GM21528 (cell line): Measurements from ENCODE around the gene RAET1G.
"Not testable (repeated sequence)": the region's sequence is repeated elsewhere in the genome, so short reads cannot be mapped to it uniquely, and the experiment has no call there.

Experiments
- ATAC-seq: cut with Tn5 transposase; IDR thresholded peaks from one replicate; pipeline ENCODE4 v1.9.1; 2021; ENCODE audit warnings: mild to moderate bottlenecking, moderate library complexity; ENCODE audit not compliant: unreplicated experiment, low FRiP score

The RAET1G gene

DNA sequence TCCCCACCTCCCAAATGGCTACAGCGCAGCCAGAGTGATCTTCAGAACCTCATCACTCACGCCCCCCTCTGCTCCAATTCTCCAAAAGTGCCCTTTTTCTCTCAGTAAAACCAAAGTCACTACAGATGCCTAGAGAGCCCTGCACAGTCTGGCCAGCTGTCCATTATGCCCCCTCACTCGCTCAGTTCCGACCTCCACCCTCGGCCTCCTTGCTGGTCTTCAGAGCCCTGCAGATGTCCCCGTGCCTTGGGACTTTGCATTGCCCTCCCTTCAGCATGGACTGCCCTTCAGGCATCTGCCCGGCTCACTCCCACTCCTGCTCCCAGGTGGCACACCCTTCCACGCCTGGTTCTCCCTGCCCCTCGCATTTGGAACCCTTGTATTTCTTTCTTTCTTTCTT is 24.0 kb downstream of the RAET1G start:
- no peak for ATAC-seq

DNA sequence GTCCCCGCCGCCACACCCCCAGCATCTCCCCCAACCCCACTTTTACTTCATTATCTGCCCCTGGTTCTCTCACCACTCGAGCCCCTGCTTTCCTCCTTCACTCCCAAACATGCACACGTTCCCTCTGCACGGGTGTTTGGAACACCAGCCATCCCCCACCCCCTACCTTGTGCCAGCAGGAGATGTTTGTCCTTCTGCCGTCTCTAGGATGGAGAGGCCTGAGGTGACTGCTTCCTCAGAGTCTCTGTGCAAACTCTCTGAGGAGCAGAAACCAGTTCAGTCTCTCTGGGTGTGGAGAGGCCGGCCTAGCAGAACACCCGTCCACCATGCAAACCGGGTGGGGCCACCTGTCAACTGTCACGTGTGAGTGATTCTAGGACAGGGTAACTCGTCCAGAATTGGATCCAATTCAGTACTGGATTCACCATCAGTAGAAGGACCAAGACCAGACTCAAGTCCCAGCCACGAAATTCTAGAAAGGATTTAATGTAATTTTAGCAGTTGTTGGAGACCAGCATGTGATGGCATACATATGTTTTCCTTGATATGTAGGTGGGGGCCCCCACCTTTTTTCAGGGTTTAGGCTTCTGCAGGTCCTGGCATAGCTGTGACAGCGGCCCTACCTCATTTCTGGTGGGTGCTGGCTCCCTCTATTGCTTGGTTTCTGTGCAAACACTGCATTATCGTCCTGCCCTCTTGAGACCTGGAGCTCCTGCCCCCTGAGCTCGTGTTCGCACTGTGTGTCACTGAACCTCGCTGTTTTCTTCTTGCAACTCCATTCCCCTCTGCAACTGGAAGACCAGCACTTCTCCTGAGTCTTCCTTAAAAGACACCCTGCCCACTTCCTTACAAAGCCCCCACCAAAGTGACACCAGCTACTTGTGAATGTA is 24.8 kb downstream of the RAET1G start, which contains the start of gene RAET1E:
TSS of gene RAET1E (minus strand) at position 259 of the 890 bp plus-strand sequence. CDS start 7,212 bp downstream, outside the sequence.
- no peak for ATAC-seq

DNA sequence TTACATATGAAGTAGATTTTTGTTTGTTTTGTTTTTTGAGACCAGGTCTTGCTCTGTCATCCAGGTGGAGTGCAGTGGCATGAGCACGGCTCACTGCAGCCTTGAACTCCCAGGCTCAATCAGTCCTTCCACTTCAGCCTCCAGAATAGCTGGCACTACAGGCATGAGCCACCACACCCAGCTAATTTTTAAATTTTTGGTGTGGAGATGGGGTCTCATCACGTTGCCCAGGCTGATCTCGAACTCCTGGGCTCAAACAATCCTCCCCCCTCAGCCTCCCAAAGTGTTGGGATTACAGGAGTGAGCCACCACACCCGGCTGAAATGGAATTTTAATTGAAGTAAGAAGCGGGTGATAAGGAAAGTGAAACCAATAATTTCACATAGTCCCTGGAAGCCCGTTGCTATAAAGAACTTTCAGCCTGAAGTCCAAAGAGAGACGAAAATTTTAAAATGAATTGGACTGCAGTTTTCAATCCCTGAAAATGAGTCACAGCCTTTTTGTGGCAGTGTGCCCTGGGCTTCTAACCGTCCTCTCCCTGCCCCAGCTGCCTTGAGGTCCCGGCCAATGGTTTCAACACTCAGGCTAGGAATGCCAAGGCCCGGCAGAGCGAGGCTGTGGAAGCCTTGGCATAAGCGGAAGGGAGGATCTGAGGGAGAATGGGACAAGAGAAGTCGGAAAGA is 25.8 kb downstream of the RAET1G start:
- no peak for ATAC-seq

DNA sequence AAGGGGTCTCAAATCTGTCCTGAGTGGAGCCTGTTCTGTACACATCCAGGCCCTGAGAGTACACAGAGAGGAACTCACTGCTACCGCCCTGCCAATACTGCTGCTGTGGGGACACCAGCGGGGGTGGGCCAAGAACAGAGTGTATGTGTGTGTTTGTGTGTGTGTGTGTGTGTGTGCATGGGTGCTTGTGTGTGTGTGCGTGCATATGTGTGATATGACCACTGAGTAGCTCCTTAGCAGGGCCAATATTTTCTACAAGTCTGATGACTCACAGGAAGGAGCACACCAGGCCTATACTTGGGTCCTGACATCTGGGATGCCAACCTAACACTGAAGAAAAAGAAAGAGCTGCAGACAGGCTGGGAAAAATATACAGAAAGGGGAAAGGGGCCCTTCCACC is 26.4 kb downstream of the RAET1G start:
- no peak for ATAC-seq

DNA sequence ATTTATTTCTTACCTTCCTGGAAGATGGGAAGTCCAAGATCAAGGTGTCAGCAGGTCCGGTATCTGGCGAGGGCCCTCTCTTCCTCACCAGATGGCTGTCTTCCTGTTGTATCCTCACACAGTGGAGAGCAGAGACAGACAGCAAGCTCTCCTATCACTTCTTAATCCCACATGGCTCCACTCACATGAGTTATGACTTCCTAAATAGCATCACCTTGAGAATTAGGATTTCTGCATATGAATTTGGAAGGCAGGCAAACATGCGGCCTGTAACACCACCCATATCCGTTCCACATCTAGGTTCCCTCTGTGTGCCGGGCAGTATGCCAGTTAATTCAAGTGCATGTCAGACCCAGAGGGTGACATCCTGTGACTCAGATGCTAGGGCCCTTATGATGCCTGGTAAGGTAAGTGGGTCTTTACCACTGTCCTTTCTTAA is 27.1 kb downstream of the RAET1G start:
- no peak for ATAC-seq

DNA sequence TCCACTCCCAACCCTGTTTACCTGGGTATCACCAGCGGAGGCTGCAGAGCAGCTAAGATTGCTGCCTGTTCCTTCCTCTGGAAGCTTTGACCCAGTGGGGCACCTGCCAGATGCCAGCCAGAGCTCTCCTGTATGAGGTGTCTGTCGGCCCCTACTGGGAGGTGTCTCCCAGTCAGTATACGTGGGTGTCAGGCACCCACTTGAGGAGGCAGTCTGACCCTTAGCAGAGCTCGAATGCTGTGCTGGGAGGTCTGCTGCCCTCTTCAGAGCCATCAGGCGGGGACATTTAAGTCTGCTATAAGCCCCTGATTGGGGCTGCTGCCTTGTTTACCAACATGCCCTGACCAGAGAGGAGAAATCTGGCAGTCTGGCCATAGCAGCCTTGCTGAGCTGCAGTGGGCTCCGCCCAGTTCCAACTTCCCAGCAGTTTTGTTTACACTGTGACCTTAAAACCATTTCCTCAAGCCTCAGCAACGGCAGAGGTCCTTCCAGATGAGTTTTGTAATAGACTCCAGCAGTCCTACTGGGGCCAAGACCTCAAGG is 27.8 kb downstream of the RAET1G start:
- no peak for ATAC-seq

DNA sequence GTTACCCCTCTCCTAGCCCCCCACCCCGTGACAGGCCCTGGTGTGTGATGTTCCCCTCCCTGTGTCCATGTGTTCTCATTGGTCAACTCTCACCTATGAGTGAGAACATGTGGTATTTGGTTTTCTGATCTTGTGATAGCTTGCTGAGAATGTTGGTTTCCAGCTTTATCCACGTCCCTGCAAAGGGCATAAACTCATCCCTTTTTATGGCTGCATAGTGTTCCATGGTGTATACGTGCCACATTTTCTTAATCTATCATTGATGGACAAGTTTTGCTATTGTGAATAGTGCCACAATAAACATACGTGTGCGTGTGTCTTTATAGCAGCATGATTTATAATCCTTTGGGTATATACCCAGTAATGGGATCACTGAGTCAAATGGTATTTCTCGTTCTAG is 31.1 kb downstream of the RAET1G start:
- not testable (repeated sequence) for ATAC-seq

DNA sequence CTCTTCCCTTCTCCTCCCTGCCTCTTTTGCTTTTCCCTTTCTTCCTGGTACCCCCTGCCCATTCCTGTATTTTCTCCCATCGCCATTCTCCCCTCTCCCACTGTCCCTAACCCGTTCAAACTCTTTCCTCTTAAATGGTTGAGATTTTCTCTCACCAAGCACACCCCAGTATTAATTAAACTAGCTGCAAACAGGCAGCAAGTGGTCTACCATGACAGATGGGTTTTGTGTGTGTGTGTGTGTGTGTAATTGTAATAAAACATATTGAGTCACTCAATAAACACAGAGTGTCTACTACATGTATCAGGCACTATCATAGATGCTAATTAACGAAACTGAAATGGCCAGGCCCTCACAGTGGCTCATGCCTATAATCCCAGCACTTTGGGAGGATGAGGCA is 31.7 kb downstream of the RAET1G start:
- no peak for ATAC-seq

DNA sequence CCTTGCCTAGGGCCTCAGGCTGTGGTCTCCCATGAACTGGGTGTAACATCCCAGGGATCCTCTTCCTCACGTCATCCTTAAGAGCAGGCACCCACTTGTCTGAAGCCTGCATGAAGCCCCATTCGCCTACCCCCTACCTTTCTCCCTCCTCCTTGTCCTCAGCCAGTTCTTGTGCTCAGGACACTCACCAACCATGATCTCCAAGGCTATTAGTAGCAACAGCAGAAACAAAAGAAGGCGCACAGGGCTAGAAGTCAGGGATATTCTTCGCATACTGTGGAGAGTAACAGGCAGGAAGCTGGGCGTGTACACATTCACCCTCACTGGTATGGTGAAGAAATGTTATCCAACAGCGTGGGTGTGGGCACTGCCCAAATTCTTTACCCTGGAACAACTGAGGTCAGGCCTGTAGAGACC is 32.3 kb downstream of the RAET1G start:
- ATAC-seq = no peak

DNA sequence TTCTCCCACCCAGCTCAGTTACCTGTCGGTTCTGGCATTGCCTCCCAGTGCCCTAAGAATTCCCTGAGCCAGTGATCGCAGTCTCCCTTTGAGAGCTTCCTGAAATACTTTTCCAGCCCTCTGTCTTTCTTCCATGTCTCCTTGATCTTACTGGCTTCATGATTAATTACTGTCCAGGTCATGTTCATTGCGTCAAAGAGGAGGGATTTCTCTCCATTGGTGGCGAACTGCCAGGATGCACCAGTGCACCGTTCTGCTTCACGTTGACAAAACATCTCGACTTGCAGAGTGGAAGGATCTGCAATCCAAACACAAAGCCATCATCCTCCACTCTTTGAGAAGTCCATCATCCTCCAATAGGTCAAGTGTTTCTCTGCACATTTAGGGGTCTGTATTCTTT is 33.6 kb downstream of the RAET1G start:
- no peak for ATAC-seq

DNA sequence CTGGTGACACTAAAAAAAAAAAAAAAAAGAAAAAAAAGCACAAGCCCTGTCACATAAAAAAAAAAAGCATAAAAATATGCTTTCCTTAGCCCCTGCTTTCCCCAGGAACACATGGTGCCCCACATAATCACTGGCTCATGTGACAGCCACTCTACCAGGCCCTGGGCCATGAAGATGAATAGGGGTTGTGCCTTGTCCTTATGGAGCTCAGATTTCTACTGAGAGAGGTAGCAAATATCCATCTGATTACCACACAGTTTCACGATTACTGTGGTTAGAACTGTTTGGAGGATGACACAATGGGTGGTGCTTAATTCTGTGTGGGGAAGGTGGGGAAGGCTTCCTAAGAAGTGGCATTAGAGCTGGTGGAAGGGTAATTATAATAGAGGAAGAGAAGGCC is 34.3 kb downstream of the RAET1G start:
- no peak for ATAC-seq

DNA sequence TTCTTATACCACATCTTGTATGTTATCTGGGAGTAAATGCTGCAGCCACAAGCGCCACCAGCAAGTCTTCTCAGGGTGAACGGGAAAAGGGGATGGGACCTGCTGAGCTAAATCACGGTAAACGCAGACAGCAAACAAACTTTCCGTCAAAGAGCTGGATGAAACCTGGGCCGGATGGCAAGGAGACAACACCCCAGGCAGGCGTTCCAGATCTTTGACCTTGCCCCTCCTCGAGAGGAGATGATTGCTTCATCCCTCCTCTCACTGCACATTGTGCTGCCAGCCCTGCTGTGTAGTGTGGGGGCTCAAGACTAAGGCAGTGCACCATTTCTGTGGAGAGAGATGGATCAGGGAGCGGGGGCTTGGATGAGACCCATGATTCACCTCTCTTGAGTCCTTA is 34.8 kb downstream of the RAET1G start:
- no peak for ATAC-seq

DNA sequence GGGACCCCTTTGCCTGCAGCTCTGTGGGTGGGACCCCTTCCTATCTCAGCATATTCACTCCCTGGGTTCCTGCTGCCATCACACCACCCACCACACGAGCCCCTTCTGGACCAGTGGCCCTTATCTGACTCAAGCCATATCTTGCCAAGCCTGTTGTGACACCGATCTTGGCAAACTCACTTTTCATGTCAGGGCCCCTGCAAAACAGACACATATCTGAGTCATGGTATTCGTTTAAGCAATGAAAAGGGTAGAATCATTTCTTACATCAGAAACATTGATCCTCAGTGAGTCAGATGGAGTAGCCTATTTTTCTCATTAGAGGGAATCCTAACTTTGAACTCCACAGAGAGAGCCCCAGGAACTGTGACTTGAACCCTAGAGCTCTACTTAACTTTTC is 35.6 kb downstream of the RAET1G start:
- ATAC-seq = no peak

DNA sequence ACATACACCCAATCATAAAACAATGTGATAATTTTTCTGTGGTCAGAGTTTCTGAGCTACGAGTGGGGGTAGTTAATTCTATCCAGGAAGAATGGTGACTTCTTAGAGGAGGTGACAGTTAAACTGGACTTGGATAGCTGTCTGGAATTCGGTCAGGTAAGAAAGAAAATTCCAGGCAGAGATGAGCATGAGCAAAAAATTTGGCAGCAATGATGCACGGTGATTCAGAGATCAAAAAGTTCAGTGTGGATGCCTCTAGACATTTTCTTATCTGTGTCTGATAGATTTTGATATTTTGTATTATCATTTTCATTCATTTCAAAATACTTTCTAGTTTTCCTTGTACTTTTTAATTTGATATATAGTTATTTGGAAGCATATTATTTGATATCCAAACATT is 37.0 kb downstream of the RAET1G start:
- no peak for ATAC-seq

DNA sequence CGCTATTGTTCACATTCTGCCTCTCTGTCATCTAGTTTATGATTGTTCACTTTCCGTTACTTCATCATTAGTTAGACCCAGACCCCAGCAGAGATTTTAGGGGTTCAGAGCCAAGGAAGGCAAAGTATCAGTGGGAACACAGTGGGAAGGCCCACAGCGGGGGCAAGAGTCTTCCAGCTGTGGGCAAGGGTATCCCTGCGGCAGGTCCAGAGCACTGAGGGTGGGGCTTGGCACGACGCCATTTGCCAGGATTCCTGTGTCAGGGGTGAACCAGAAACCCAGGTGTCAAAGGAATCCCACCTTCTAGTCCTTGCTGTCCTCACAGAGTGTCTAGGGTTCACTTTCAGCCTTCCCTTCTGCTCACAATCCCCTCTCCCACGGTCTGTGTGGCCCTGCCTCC is 38.3 kb downstream of the RAET1G start:
- ATAC-seq = no peak

DNA sequence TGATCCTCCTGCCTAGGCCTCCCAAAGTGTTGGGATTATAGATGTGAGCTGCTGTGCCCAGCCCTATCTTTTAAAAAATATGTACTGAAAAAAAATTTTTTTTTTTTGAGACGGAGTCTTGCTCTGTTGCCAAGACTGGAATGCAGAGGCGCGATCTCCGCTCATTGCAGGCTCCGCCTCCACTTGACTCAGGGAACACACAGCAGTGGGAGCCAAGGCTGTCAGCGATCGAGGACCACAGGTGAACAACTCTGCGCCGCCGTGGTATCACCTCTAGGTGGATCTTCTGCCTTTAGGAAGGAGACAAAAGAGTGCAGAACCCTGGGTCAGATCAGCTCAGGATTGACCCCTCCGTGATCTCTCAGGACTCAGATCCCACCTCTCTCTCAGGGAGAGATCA is 38.7 kb downstream of the RAET1G start:
- ATAC-seq = no peak

DNA sequence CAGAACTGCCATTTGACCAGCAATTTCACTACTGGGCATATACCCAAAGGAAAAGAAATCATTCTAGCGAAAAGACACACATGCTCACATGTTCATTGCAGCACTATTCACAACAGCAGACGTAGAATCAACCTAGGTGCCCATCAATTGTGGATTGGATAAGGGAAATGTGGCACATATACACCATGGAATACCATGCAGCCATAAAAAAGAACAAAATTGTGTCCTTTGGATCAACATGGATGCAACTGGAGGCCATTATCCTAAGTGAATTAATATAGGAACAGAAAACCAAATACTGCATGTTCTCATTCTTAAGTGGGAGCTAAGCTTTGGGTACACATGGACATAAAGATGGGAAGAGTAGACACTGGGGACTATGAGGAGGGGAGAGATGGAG is 41.1 kb downstream of the RAET1G start:
- ATAC-seq = no peak

DNA sequence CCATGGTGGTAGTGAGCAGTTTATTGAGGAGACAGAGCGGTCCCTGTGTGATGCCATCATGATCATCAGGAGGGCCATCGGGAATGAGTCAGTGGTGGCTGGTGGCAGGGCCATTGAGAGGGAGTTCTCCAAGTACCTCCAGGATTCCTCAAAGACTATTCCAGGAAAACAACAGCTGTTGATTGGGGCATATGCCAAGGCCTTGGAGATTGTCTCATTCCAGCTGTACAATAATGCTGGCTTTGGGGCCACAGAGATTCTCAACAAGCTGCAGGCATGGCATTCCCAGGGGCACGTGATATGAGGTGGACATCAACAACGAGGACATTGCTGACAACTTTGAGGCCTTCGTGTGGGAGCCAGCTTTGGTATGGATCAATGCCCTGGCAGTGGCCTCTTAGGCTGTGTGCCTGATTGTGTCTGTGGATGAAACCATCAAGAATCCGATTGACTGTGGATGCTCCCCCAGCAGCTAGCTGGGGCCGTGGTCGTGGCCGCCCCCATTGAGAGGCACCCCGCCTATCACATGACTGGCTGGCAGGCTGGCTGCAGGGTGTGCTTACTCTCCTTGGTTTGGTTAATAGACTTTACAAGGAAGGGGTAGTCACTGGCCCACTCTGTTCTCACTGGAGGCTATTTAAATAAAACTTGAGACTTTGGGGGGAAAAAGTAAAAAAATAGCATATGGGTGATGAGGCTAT is 41.7 kb downstream of the RAET1G start:
- ATAC-seq = no peak

DNA sequence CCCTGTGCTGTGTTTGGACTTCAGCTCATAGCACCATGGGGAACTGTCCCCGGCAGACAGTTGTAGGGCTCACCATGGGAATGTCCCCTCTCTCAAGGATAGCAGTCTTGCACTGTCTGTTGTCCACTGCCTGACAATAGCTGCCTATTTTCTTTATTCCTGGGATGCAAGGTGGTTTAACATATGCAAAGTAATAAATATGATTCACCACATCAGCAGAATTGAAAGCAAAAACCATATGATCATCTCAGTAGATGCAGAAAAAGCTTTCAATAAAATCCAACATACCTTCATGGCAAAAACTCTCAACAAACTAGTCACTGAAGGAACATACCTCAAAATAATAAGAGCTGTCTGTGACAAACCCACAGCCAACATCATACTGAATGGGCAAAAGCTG is 45.3 kb downstream of the RAET1G start:
- ATAC-seq = no peak

DNA sequence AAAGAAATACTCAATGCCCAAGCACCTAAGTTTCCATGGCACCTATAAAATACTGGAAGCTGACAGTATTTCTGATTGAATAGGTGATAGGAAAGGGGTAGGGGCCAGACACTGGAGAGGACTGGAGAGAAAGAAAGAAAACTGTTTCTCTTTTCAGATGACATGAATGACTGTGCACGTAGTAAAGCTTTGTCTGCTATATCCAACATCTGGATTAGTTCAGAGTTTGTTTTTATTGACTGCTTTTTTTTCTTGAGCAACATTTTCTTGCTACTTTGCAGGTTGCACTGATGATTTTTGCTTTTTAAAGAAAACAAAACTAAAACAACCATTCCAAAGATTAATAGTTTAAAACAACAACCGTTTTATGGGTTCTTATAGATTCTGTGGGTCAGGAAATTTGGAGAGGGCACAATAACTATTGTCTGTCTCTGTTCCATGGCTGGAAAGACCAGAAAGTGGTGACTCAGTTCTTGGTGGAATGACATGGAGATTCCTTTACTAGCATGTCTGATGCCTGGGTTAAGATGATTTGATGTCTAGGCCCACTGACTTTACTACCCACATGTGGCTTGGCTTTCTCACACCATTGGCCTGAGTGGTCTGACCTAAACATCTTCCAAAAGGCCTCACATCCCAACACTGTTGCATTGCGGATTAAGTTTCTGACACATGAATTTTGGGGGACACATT is 46.5 kb downstream of the RAET1G start:
- ATAC-seq = no peak
